SH-SY5Y (cell line): ENCODE measurements around the gene BCL2L13.
A peak's percentile ranks its signal among the peaks of the same experiment; 100 is the strongest.

ENCODE experiments used
- GATA2 ChIP-seq: IDR thresholded peaks from 2 replicates; pipeline ENCODE4 v1.6.1; 2011; ENCODE audit warnings: mild to moderate bottlenecking, low read depth, low read length
- GATA3 ChIP-seq: IDR thresholded peaks from 2 replicates; pipeline ENCODE4 v1.6.1; 2011; ENCODE audit warnings: low read depth, mild to moderate bottlenecking, low read length, moderate library complexity

The BCL2L13 gene

DNA sequence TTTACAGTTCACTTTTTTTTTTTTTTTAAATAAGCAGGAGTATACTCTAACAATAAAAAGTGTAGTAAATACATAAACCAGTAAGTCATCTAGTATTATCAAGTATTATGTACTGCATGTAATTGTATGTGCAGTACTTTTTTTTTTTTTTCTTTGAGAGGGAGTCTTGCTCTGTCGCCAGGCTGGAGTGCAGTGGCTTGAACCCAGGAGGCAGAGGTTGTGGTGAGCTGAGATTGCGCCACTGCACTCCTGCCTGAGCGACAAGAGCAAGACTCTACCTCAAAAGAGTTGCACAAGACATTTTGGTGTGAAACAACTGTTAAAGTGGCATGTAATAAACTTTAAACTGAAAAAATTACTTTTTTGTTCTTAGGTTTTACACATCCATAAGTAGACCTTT is 16.7 kb downstream of the BCL2L13 start:
- TF ChIP-seq GATA2 (no peak), GATA3 (no peak)

DNA sequence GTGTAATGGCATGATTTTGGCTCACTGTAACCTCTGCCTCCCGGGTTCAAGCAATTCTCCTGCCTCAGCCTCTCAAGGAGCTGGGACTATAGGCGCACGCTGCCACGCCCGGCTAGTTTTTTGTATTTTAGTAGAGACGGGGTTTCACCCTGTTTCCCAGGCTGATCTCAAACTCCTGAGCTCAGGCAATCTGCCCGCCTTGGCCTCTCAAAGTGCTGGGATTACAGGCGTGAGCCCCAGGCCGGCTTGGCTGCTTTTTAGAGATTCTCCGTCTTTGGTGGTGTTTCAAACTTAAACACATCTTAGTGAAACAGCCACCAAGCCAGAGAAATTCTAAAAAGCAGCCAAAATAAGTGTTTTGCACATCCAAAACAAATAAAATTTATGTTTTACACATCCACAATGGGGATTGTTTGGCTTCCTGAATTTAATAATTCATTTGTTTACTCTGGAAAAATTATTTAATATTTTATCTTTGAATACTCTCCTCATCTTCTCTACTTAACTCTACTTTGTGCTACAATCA is 18.4 kb downstream of the BCL2L13 start:
- TF ChIP-seq GATA2 (no peak), GATA3 (no peak)

DNA sequence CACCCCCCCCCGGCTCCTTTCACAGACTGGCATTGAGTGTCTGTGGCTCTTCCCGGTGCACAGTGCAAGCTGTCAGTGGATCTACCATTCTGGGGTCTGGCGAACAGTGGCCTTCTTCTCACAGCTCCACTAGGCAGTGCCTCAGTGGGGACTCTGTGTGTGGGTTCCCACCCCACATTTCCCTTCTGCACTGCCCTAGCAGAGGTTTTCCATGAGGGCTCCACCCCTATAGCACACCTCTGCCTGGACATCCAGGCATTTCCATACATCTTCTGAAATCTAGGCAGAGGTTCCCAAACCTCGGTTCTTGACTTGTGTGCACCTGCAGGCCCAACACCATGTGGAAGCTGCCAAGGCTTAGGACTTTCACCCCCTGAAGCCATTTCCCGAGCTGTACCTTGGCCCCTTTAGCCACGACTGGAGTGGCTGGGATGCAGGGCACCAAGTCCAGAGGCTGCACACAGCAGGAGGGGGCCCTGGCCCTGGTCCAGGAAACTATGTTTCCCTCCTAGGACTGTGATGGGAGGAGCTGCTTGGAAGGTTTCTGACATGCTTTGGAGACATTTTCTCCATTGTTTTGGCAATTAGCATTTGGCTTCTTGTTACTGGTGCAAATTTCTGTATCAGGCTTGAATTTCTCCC is 26.0 kb downstream of the BCL2L13 start:
- TF ChIP-seq GATA3 (no peak), GATA2 (no peak)

DNA sequence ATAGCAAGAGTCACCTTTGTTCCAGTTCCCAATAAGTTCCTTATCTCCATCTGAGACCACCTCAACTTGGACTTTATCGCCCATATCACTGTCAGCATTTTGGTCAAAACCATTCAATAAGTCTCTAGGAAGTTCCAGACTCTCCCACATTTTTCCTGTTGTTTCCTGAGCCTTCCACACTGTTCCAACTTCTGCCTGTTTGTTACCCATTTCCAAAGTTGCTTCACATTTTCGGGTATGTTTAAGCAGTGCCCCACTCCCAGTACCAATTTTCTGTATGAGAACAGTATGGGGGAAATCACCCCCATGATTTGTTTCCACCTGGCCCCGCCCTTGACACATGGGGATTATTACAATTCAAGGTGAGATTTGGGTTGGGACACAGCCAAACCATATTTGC is 26.7 kb downstream of the BCL2L13 start:
- TF ChIP-seq GATA2 (no peak), GATA3 (no peak)

DNA sequence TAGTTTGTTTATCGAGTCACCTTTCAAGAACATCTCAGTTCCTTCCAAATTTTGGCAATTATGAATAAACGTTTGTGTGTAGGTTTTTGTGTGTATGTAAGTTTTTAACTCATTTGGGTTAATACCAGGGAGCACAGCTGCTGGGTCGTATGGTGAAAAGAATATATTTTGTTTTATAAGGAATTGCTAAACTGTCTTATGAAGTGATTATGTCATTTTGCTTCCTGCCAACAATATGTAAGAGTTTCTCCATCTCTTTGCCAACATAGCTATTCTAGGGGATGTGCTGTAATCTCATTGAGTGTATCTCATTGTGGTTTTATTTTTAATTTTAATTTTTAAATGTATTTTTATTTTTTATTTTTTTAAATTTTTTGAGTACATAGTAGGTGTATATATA is 27.3 kb downstream of the BCL2L13 start:
- TF ChIP-seq GATA3 = no peak
- TF ChIP-seq GATA2 = no peak

DNA sequence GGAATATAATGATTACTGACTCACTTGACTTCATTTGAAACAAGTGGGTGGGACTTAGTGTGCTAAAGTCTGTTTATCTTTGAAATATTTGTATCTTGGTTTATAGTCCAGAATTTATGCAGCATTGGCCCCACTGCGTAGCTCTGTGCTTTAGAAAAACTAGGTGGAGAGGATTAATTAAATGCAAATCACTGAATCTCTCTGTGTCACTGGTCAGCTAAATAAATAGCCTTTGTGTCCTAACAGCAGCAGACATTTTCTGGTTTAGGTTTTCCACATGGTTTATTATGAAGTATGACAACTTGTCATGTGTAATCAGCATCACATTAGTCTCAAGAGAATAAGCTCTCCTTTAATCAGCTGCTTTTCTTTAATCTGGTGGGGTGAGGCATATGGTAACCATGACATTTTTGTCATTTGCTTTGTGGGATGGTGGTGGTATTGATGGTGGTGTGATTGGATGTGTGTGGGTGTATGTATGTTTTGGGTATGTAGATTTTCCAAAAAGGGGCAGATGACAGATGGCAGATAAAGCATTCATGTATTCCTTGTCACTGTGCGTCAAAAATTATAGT is 33.9 kb downstream of the BCL2L13 start:
- TF ChIP-seq GATA2 (peak; percentile 42; the same call in 1 of the 2 replicates), GATA3 (no peak)

DNA sequence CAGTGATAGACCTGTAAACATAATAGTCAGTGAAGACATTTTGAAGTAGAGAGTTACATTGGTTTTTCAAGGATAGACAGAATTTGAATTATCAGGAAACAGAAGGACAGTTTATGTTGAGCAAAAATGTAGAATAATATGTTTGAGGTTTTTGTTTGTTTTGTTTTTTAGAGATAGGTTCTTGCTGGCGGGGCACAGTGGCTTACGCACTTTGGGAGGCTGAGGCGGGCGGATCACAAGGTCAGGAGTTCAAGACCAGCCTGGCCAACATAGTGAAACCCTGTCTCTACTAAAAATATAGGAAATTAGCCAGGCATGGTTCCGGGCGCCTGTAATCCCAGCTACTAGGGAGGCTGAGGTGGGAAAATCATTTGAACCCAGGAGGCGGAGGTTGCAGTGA is 35.6 kb downstream of the BCL2L13 start:
- TF ChIP-seq GATA3 (no peak), GATA2 (no peak)

DNA sequence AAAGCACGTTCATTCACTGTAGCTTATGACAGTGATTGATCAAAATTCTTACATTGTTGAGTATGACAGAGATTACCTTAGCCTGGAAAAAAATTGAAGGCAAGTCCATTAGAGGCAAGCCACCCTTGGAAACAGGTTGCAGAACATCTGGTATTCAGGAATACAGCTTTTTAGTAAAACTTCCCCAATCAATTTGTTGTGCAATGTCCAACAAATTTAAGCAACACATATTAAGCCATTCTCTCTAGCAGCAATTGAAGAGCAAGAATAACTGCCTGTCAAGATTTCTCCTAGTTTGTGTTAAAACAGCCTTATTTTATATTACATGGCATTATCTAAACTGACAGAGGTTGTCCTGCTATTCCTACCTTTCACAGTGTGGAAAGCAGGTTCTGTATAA is 37.0 kb downstream of the BCL2L13 start:
- TF ChIP-seq GATA3 (no peak), GATA2 (no peak)

DNA sequence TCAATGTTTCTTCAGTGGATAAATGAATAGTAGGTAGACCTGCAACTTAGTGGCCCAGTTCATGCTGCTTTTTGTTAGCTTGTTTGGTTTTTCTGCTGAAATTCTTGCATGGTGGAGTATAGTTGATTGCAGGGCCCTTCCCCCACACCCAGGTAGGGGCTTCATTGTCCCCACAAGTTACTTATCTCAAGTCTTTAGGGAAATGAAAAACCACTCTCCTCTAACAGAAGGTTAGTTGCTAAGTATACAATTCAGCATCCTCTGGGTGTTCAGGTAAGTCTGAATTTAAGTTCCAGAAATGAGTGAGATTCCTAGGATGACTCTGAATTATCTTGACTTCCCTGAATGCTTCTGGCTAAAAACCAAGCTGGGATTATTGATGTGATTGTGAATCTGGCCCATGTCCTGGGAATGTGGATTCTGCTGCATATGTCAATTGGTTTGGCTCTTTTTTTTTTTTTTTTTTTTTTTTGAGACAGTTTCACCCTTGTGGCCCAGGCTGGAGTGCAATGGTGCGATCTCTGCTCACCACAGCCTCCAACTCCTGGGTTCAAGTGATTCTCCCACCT is 40.3 kb downstream of the BCL2L13 start:
- TF ChIP-seq GATA3 (no peak), GATA2 (no peak)

DNA sequence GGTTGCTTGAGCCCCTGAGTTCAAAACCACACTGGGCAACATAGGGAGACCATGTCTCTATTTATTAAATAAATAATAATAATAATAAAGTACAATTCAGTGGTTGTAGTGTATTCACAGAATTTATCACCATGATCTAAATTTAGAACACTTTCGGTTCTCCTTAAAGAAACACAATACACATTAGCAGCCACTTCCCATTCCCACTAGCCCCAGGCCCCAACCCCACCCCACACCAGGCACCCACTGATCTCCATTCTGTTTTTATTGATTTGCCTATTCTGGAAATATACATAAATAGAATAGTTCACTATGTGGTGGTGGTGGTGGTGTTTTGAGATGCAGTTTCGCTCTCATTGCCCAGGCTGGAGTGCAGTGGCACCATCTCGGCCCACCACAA is 45.7 kb downstream of the BCL2L13 start:
- no peak for TF ChIP-seq GATA2
- no peak for TF ChIP-seq GATA3

DNA sequence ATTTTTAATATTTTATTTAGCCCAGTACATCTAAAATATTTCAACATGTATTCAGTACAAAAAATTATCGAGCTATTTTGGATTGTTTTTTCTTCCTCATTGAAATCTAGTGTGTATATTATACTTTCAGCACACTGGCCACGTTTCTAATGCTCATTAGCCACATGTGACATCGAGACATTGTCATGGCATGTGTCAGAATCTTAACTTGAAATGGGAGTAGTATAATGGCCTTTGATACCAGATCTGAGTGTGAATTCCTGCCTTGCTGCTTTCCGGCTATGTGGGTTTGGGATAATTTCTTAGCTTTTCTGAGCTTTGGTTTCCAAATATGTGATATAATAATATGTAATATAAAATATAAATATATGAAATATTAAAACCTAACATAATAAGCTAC is 54.3 kb downstream of the BCL2L13 start:
- TF ChIP-seq GATA3 (no peak), GATA2 (no peak)

DNA sequence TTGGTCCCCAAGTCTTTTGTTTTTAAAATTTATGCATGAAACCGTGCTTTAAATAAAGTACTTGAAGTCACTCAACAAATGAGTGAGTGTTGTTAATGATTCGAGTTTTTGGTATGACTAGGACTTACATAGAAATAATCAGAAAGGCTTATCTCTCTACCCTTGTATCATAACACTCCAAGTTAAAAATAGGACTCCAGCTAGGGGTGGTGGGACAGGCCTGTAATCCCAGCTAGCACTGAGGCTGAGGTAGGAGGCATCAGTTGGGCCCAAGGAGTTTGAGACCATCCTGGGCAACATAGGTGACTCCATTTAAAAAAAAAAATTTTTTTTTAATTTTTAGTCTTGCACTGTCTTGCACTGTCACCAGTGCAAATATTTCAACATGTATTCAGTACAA is 55.6 kb downstream of the BCL2L13 start:
- TF ChIP-seq GATA3 = no peak
- no peak for TF ChIP-seq GATA2

DNA sequence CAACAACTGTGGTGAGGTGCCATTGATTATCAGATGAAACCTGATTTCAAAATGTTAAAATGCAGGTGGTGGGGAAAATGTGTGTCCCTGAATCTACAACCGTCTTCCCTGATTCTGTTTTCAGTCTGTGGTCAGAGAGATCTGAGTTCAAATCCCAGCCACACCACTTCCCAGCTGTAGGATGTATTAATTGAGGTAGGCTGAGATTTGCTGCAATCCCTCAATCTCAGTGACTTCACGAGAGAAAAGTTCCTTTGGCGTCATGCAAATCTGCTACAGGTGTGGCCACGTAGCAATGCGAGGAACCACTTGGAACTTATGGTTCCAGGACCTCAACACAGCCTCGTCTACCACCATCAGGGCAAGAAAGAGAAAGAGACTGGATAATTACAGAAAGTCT is 56.2 kb downstream of the BCL2L13 start:
- no peak for TF ChIP-seq GATA3
- no peak for TF ChIP-seq GATA2

DNA sequence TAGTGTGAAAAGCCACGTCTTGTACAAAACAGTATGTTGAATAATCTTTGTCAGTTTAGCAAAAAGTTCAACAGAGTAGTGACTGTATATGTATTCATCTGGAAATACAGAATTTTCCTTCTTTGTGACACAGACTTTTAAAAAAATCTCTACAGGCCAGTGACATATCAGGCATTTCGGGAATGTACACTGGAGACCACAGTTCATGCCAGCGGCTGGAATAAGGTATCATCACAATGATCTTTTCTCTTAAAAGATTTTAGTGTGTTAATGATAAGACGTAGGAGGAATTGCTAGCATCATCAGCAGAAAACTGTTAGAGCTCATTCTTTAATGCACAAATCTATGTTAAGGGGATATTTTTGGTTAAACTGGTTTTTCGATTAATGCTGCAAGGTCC is 57.4 kb downstream of the BCL2L13 start:
- no peak for TF ChIP-seq GATA2
- no peak for TF ChIP-seq GATA3

DNA sequence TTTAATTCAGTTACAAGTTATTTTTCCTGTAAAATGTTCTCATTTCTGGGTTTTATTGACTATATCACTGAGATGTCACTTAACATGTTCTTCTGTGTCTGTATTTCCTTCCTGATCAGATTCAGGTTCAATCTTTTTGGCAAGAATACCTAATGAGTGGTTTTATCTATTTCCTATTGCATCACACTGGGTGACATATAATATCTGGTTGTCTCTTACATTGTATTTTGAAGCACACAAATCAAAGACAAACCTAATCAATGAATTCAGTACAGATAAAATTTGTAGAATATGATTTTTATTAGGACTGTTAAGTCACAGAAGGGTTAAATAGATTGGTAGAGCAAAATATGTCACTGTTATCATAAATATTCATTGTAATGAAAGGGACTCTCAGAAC is 60.4 kb downstream of the BCL2L13 start:
- TF ChIP-seq GATA2 = no peak
- no peak for TF ChIP-seq GATA3

DNA sequence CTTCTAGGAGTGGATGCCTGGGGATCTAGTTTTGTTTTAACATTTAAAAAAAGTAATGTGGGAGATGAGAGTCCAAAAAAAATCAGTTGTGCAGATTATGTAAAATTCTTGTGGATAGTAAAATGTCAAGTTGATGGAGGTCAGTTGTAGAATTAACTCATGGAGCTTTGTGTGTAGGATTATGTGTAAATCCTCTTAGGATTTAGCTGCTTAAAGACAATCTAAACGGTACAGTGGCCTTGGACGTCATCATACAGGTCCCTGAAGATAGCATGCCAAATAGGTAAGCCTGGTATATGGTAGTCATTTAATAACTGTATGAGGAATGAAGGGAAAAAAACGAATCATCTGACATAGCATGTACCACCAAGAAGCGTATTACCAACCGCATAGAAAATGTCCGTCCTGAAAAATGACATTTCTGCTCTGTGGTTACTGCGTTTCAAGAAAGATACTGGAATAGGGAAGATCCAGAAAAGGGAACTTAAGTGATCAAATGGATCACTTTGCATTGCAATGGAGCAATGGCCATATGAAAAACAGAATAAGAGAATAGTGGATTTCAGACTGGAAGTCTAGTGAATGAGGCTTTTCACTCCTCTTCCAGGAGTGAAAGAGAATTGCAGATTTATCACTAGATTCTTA is 61.3 kb downstream of the BCL2L13 start:
- TF ChIP-seq GATA3 = no peak
- no peak for TF ChIP-seq GATA2
